Mesendoderm (in vitro differentiated cells): ENCODE data around the gene NDUFAF7.
"Not testable (repeated sequence)": the region's sequence is repeated elsewhere in the genome, so short reads cannot be mapped to it uniquely, and the experiment has no call there.

Experiments
- DNase-seq: peaks from one replicate; pipeline ENCODE4 v3.0.0; 2013
- H2AK5ac ChIP-seq: 2 replicates; pipeline ENCODE4 v1.6.1; 2013; ENCODE audit warnings: low read length, inconsistent platforms
- H2BK120ac ChIP-seq: 2 replicates; pipeline ENCODE4 v1.6.1; 2013; ENCODE audit warnings: low read depth, mild to moderate bottlenecking, low read length, moderate library complexity, mixed read lengths
- H2BK15ac ChIP-seq: replicated peaks from 2 replicates; pipeline ENCODE4 v1.6.1; 2013; ENCODE audit warnings: low read depth, mild to moderate bottlenecking, moderate library complexity
- H2BK5ac ChIP-seq: 2 replicates; pipeline ENCODE4 v1.6.1; 2013; ENCODE audit warnings: low read length, inconsistent platforms
- H3K18ac ChIP-seq: 2 replicates; pipeline ENCODE4 v1.6.1; 2013; ENCODE audit warnings: mild to moderate bottlenecking, low read length, mixed read lengths
- H3K23ac ChIP-seq: one replicate; pipeline ENCODE4 v1.6.1; 2013; ENCODE audit warnings: low read length
- H3K27ac ChIP-seq: 2 replicates; pipeline ENCODE4 v1.5.1; 2013; ENCODE audit warnings: low read depth, mild to moderate bottlenecking, inconsistent platforms, low read length, moderate library complexity
- H3K27me3 ChIP-seq: 2 replicates; pipeline ENCODE4 v1.6.1; 2013; ENCODE audit warnings: low read length, control low read depth, mild to moderate bottlenecking, inconsistent platforms; ENCODE audit not compliant: insufficient read depth, poor library complexity
- H3K36me3 ChIP-seq: 2 replicates; pipeline ENCODE4 v1.6.1; 2013; ENCODE audit warnings: low read length, inconsistent platforms; ENCODE audit not compliant: control insufficient read depth, insufficient read depth
- H3K4ac ChIP-seq: one replicate; pipeline ENCODE4 v1.6.1; 2013; ENCODE audit warnings: low read depth, mild to moderate bottlenecking, low read length, moderate library complexity
- H3K4me1 ChIP-seq: 2 replicates; pipeline ENCODE4 v1.6.1; 2013; ENCODE audit warnings: low read depth, low read length, inconsistent platforms; ENCODE audit not compliant: control insufficient read depth
- H3K4me2 ChIP-seq: 2 replicates; pipeline ENCODE4 v1.6.1; 2013; ENCODE audit warnings: low read length
- H3K4me3 ChIP-seq: 2 replicates; pipeline ENCODE4 v1.5.1; 2013; ENCODE audit warnings: mild to moderate bottlenecking, low read length
- H3K56ac ChIP-seq: one replicate; pipeline ENCODE4 v1.6.1; 2013; ENCODE audit warnings: low read length
- H3K79me1 ChIP-seq: 2 replicates; pipeline ENCODE4 v1.6.1; 2013; ENCODE audit warnings: low read length, inconsistent platforms
- H3K79me2 ChIP-seq: 2 replicates; pipeline ENCODE4 v1.6.1; 2013; ENCODE audit warnings: mild to moderate bottlenecking, low read length; ENCODE audit not compliant: control insufficient read depth, insufficient read depth
- H3K9ac ChIP-seq: 2 replicates; pipeline ENCODE4 v1.6.1; 2013; ENCODE audit warnings: low read length, inconsistent platforms
- H4K5ac ChIP-seq: one replicate; pipeline ENCODE4 v1.6.1; 2013; ENCODE audit warnings: low read length
- H4K8ac ChIP-seq: one replicate; pipeline ENCODE4 v1.6.1; 2013; ENCODE audit warnings: low read depth, mild to moderate bottlenecking, control low read depth, low read length, moderate library complexity
- WGBS: extraction: QIAGEN DNeasy Blood & Tissue Kit; methylation state at CpG from one replicate; pipeline ENCODE4 v1.1.7; 2013; ENCODE audit warnings: low lambda C conversion rate, missing lambda C conversion rate; ENCODE audit not compliant: insufficient coverage; ENCODE audit errors: extremely low coverage; 5-methylcytosine and 5-hydroxymethylcytosine counted together

The NDUFAF7 gene

DNA sequence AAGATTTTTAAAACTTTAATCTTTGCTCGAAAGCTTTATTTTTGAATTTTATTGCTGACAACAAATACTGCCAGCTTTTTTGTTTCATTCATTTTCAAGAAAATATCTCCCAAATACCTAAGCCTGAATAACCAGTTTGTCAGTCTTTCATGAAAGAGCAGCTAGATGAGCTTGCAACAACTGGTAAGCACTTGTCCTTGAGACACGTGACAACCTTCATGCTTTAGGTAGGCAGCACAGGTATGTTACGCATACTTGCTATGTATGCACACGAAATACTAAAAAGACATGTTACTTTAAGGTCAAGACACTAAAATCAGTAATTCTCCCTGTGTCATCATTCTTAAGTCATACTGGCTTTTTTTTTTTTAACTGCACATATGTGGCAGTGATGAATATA lies 12.4 kb upstream of the NDUFAF7 start:
- H3K27me3 ChIP-seq: no peaks in the 10 kb centered on the region
- no peaks in the 10 kb centered on the region for H3K4me1 ChIP-seq
- H3K4me2 ChIP-seq: no peak overlapping the region
- H4K8ac ChIP-seq: no peak overlapping the region
- H3K36me3 ChIP-seq: peaks cover 6% of the 10 kb centered on the region
- no peak overlapping the region for H3K56ac ChIP-seq
- H2BK5ac ChIP-seq: no peak overlapping the region
- H2BK120ac ChIP-seq: no peak overlapping the region
- no CpG with 5 or more reads among the region's 4 CpGs for WGBS
- H3K79me2 ChIP-seq: peaks cover 15% of the 10 kb centered on the region
- DNase-seq: no peak
- no peak overlapping the region for H3K23ac ChIP-seq
- no peak overlapping the region for H3K27ac ChIP-seq
- no peak overlapping the region for H3K4ac ChIP-seq
- no peak overlapping the region for H3K9ac ChIP-seq
- no peak overlapping the region for H2AK5ac ChIP-seq
- no peak overlapping the region for H3K4me3 ChIP-seq
- H2BK15ac ChIP-seq: no peak overlapping the region
- no peak overlapping the region for H3K18ac ChIP-seq
- H3K79me1 ChIP-seq: peaks cover 1% of the 10 kb centered on the region
- H4K5ac ChIP-seq: no peak overlapping the region

DNA sequence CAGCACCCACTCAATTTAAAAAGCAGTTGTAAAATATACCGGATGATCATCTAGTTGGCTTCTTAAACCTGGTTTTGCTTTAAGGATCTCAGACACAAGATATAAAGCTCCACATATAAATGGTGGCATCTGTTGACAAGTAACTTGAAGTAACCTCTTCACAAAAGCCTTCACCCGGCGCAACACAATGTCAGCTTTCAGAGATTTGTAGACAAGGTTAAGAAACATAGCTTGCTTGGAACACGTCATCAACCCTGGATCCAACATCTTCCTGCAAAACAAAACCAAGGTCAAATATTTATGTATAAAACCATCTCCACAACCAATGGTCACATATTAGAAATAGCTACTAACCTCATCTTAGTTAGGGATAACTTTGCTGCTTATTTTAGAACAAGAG lies 8.3 kb upstream of the NDUFAF7 start:
- no peak overlapping the region for H3K4me2 ChIP-seq
- H3K27ac ChIP-seq: no peak overlapping the region
- no peak overlapping the region for H2AK5ac ChIP-seq
- H3K4me3 ChIP-seq: no peak overlapping the region
- H3K56ac ChIP-seq: no peak overlapping the region
- H3K4ac ChIP-seq: no peak overlapping the region
- no peak overlapping the region for H2BK120ac ChIP-seq
- no peak overlapping the region for H2BK15ac ChIP-seq
- H3K79me1 ChIP-seq: peaks cover 5% of the 10 kb centered on the region
- H3K79me2 ChIP-seq: peaks cover 36% of the 10 kb centered on the region
- no peak overlapping the region for H4K8ac ChIP-seq
- WGBS: no CpG with 5 or more reads among the region's 4 CpGs
- no peak overlapping the region for H3K9ac ChIP-seq
- no peak overlapping the region for H4K5ac ChIP-seq
- peaks cover 8% of the 10 kb centered on the region for H3K36me3 ChIP-seq
- H3K18ac ChIP-seq: no peak overlapping the region
- no peaks in the 10 kb centered on the region for H3K4me1 ChIP-seq
- no peak overlapping the region for H3K23ac ChIP-seq
- no peak for DNase-seq
- H3K27me3 ChIP-seq: no peaks in the 10 kb centered on the region
- no peak overlapping the region for H2BK5ac ChIP-seq

DNA sequence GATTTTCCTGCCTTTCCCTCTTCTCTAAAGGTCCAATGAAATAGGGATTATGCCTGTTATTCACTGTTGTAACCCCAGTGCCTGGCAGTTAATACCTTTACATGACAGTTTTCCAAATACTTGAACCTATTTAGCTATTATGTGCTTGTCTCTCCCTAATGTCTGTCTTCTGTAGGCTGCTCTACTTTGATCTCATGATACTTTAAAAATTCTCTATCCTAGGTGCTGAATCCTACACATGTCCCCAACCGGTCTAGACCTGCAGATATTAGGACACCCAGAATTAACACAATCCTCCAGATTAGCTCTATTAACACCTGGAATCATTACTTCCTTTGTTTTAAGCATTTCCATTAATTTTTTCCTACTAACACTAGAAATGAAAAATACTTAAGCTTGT lies 7.4 kb upstream of the NDUFAF7 start:
- DNase-seq: no peak
- no peak overlapping the region for H3K4ac ChIP-seq

DNA sequence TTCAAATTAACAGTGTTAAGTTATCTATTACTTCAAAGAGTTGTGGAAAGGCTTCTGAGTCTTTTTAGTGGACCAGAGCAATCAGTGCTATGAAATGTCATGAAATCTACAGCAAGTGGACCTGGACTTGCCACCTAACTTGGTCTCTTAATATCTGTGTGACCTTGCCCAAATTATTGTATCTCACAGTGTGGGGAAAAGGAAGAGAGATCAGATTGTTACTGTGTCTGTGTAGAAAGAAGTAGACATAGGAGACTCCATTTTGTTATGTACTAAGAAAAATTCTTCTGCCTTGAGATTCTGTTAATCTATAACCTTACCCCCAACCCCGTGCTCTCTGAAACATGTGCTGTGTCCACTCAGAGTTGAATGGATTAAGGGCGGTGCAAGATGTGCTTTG lies 6.3 kb upstream of the NDUFAF7 start:
- WGBS: no CpG with 5 or more reads among the region's 2 CpGs
- Histone ChIP-seq H3K56ac (peak overlapping the region; percentile 67), H3K79me2 (peaks cover 49% of the 10 kb centered on the region), H3K9ac (peak overlapping the region; percentile 65), H3K27ac (peak overlapping the region; percentile 29), H4K8ac (peak overlapping the region; percentile 57), H2BK5ac (peak overlapping the region; percentile 69)
- H3K4me2 ChIP-seq, H3K23ac ChIP-seq, H2AK5ac ChIP-seq, DNase-seq, H3K4me1 ChIP-seq, H3K4me3 ChIP-seq, H3K36me3 ChIP-seq, H3K79me1 ChIP-seq, H2BK120ac ChIP-seq, H2BK15ac ChIP-seq, H3K27me3 ChIP-seq, H4K5ac ChIP-seq, H3K4ac ChIP-seq, H3K18ac ChIP-seq: not testable (repeated sequence)

More for the DNA sequence above, 7.4 kb upstream of the NDUFAF7 start:
- H3K79me2 ChIP-seq: peaks cover 42% of the 10 kb centered on the region
- peaks cover 5% of the 10 kb centered on the region for H3K79me1 ChIP-seq
- no peak overlapping the region for H2BK120ac ChIP-seq
- H3K27me3 ChIP-seq: no peaks in the 10 kb centered on the region
- H3K18ac ChIP-seq: no peak overlapping the region
- H3K23ac ChIP-seq: no peak overlapping the region
- no peak overlapping the region for H3K9ac ChIP-seq
- WGBS: no CpG with 5 or more reads among the region's 1 CpG
- no peak overlapping the region for H2AK5ac ChIP-seq
- no peak overlapping the region for H2BK15ac ChIP-seq
- no peak overlapping the region for H3K56ac ChIP-seq
- peaks cover 10% of the 10 kb centered on the region for H3K36me3 ChIP-seq
- H4K5ac ChIP-seq: no peak overlapping the region
- no peaks in the 10 kb centered on the region for H3K4me1 ChIP-seq
- H3K27ac ChIP-seq: no peak overlapping the region
- H3K4me2 ChIP-seq: no peak overlapping the region
- no peak overlapping the region for H2BK5ac ChIP-seq
- H3K4me3 ChIP-seq: no peak overlapping the region
- H4K8ac ChIP-seq: no peak overlapping the region

- Histone ChIP-seq H2BK120ac (no peak overlapping the region), H3K79me1 (peaks cover 7% of the 10 kb centered on the region), H3K4me2 (no peak overlapping the region), H3K79me2 (peaks cover 64% of the 10 kb centered on the region), H3K4ac (no peak overlapping the region), H3K9ac (peak overlapping the region; percentile 9), H2AK5ac (no peak overlapping the region), H3K56ac (peak overlapping the region; percentile 76), H3K27me3 (no peaks in the 10 kb centered on the region), H2BK5ac (no peak overlapping the region), H3K18ac (no peak overlapping the region), H2BK15ac (no peak overlapping the region), H3K36me3 (peaks cover 9% of the 10 kb centered on the region), H3K23ac (no peak overlapping the region), H4K8ac (no peak overlapping the region), H3K27ac (peak overlapping the region; percentile 13), H3K4me1 (no peaks in the 10 kb centered on the region), H3K4me3 (no peak overlapping the region), H4K5ac (no peak overlapping the region)
- WGBS: no CpG with 5 or more reads among the region's 4 CpGs
- DNase-seq: peak; percentile 57
Observed at GRCh38 chr2:37226863-37227262, 4.6 kb upstream of the NDUFAF7 start.

DNA sequence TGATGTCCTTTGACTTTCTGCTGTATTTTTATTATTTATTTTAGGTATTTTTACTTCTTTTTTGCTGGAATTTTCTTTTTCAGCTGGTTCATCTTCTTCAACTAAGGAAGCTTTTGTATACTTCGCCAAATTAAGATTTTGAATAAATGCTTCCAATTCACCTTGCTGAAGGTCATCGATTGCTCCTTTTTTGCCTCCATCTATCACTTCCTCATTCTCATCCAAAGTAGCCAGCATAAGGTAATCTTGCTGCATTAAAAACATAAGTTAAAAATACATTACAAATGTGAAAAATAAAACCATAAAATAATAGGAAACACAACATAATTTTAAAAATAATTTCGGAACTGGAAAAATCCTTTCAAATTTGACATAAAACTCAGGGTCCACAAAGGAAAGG lies 2.7 kb upstream of the NDUFAF7 start:
- H3K27ac ChIP-seq: no peak overlapping the region
- no peak overlapping the region for H4K5ac ChIP-seq
- no peak overlapping the region for H2BK120ac ChIP-seq
- no peak overlapping the region for H3K18ac ChIP-seq
- no peak overlapping the region for H2BK15ac ChIP-seq
- H3K79me2 ChIP-seq: peaks cover 72% of the 10 kb centered on the region
- peaks cover 8% of the 10 kb centered on the region for H3K4me1 ChIP-seq
- H3K23ac ChIP-seq: no peak overlapping the region
- no peak overlapping the region for H3K9ac ChIP-seq
- H3K4me3 ChIP-seq: no peak overlapping the region
- no CpG with 5 or more reads among the region's 3 CpGs for WGBS
- no peak overlapping the region for H3K56ac ChIP-seq
- H3K27me3 ChIP-seq: no peaks in the 10 kb centered on the region
- no peak overlapping the region for H2AK5ac ChIP-seq
- no peak for DNase-seq
- no peak overlapping the region for H3K4me2 ChIP-seq
- H3K79me1 ChIP-seq: peaks cover 17% of the 10 kb centered on the region
- H2BK5ac ChIP-seq: no peak overlapping the region
- peaks cover 9% of the 10 kb centered on the region for H3K36me3 ChIP-seq
- no peak overlapping the region for H3K4ac ChIP-seq
- no peak overlapping the region for H4K8ac ChIP-seq
